H1 (cell line): ENCODE results near the gene EMD. TPM values are rescaled to one million over a fixed set of nuclear protein-coding genes. Genes with fewer than 3 reads are reported as not detected.

ENCODE experiments used
- CTCF ChIA-PET: fragments of 300-600 bp; sonication (Branson Sonifier 250); formaldehyde crosslinking; loops from one replicate; lab custom pipeline; 2021; ENCODE audit not compliant: partially characterized antibody; lab: Charles Lee
- POLR2A ChIA-PET: fragments of 300-600 bp; sonication (Branson Sonifier 250); formaldehyde crosslinking; loops from one replicate; lab custom pipeline; 2021; ENCODE audit warnings: inconsistent platforms; ENCODE audit not compliant: partially characterized antibody; lab: Charles Lee
- DNase-seq, 2 experiments: peaks; one replicate each; pipeline versions ENCODE4 v3.0.0 to v3.0.0-alpha.2; 2010 to 2022; ENCODE audit warnings: low spot score in 2 of 2, low read depth in 1 of 2, mixed read lengths in 1 of 2
- FAIRE-seq: peaks from 2 replicates; lab custom pipeline; 2011; peaks lifted over from hg19 to GRCh38; lab: Jason Lieb, UNC
- H2AFZ ChIP-seq: 2 replicates; pipeline ENCODE4 v1.8.1; 2012; ENCODE audit warnings: low read length, inconsistent platforms
- H2AK5ac ChIP-seq: 2 replicates; pipeline ENCODE4 v1.6.1; 2013; ENCODE audit warnings: low read depth, low read length
- H2BK120ac ChIP-seq: replicated peaks from 2 replicates; pipeline ENCODE3; 2013; ENCODE audit warnings: low read depth, low read length, inconsistent platforms
- H2BK12ac ChIP-seq: 2 replicates; pipeline ENCODE4 v1.6.1; 2013; ENCODE audit warnings: low read depth, low read length
- H2BK15ac ChIP-seq: 2 replicates; pipeline ENCODE4 v1.6.1; 2013; ENCODE audit warnings: low read length
- H2BK20ac ChIP-seq: 2 replicates; pipeline ENCODE4 v1.6.1; 2013; ENCODE audit warnings: low read length
- H2BK5ac ChIP-seq: 2 replicates; pipeline ENCODE4 v1.6.1; 2013; ENCODE audit warnings: low read depth, low read length
- H3K14ac ChIP-seq: 2 replicates; pipeline ENCODE4 v1.6.1; 2013; ENCODE audit warnings: inconsistent platforms; ENCODE audit not compliant: insufficient read length
- H3K18ac ChIP-seq: 2 replicates; pipeline ENCODE4 v1.6.1; 2013; ENCODE audit warnings: low read length; ENCODE audit errors: extremely low read depth
- H3K23ac ChIP-seq: 2 replicates; pipeline ENCODE4 v1.6.1; 2013; ENCODE audit warnings: inconsistent platforms; ENCODE audit not compliant: insufficient read length
- H3K23me2 ChIP-seq: 2 replicates; pipeline ENCODE4 v1.6.1; 2013; ENCODE audit warnings: low read depth, low read length
- H3K27ac ChIP-seq: 2 replicates; pipeline ENCODE4 v1.6.1; 2011; ENCODE audit warnings: low read depth, low read length, inconsistent platforms
- H3K27me3 ChIP-seq, 4 experiments: replicated peaks in 1 of 4; 1 replicate in 1 of 4; 2 replicates in 3 of 4; pipeline versions ENCODE4 v1.6.1 to v1.8.1; 2011 to 2013; ENCODE audit warnings: low read length in 3 of 4, mild to moderate bottlenecking in 3 of 4, inconsistent platforms in 2 of 4, mixed read lengths in 2 of 4, moderate library complexity in 1 of 4; ENCODE audit not compliant: control insufficient read depth in 3 of 4, insufficient read depth in 3 of 4; ENCODE audit errors: extremely low read depth in 1 of 4
- H3K36me3 ChIP-seq, 4 experiments: 2 replicates each; pipeline versions ENCODE4 v1.6.1 to v1.8.1; 2011 to 2013; ENCODE audit warnings: mild to moderate bottlenecking in 4 of 4, low read length in 3 of 4, moderate library complexity in 2 of 4, control low read depth in 1 of 4, inconsistent platforms in 1 of 4; ENCODE audit not compliant: insufficient read depth in 4 of 4, control insufficient read depth in 2 of 4
- H3K4ac ChIP-seq: replicated peaks from 2 replicates; pipeline ENCODE3; 2013; ENCODE audit warnings: low read length, low read depth, mixed read lengths, inconsistent platforms; ENCODE audit not compliant: insufficient read length
- H3K4me1 ChIP-seq, 4 experiments: replicated peaks in 1 of 4; 1 replicate in 1 of 4; 2 replicates in 3 of 4; pipeline versions ENCODE4 v1.6.1 to v1.8.1; 2011 to 2013; ENCODE audit warnings: low read length in 3 of 4, inconsistent platforms in 2 of 4, mixed read lengths in 1 of 4; ENCODE audit not compliant: insufficient read depth in 4 of 4, control insufficient read depth in 3 of 4
- H3K4me2 ChIP-seq, 2 experiments: 2 replicates each; pipeline versions ENCODE4 v1.6.1 to v1.8.1; 2011 to 2013; ENCODE audit warnings: low read depth in 2 of 2, low read length in 2 of 2, control low read depth in 1 of 2, inconsistent platforms in 1 of 2, mild to moderate bottlenecking in 1 of 2; ENCODE audit not compliant: insufficient read depth in 1 of 2
- H3K4me3 ChIP-seq, 4 experiments: fragments of 200-600, 300-600 bp in 1 of 4; sonication (generic), shearing (Covaris generic), sonication (Bioruptor Twin) in 1 of 4; 2 replicates each; pipeline versions ENCODE4 v1.5.1 to v1.8.1; 2011 to 2016; ENCODE audit warnings: low read length in 4 of 4, low read depth in 3 of 4, control low read depth in 2 of 4, inconsistent platforms in 2 of 4, mild to moderate bottlenecking in 2 of 4, mixed read lengths in 1 of 4, moderate library complexity in 1 of 4; ENCODE audit not compliant: insufficient read depth in 2 of 4; ENCODE audit errors: extremely low read depth in 1 of 4
- H3K56ac ChIP-seq: replicated peaks from 2 replicates; pipeline ENCODE3; 2013; ENCODE audit warnings: low read depth, mild to moderate bottlenecking, mixed read lengths, low read length, inconsistent platforms; ENCODE audit not compliant: insufficient read length
- H3K79me1 ChIP-seq: 2 replicates; pipeline ENCODE4 v1.6.1; 2013; ENCODE audit warnings: low read depth, low read length, control low read depth
- H3K79me2 ChIP-seq, 2 experiments: 2 replicates each; pipeline versions ENCODE4 v1.6.1 to v1.8.1; 2012 to 2013; ENCODE audit warnings: low read length in 2 of 2, mild to moderate bottlenecking in 2 of 2, inconsistent platforms in 1 of 2; ENCODE audit not compliant: insufficient read depth in 2 of 2, control insufficient read depth in 1 of 2
- H3K9ac ChIP-seq, 4 experiments: replicated peaks in 1 of 4; 1 replicate in 1 of 4; 2 replicates in 3 of 4; pipeline versions ENCODE4 v1.6.1 to v1.8.1; 2011 to 2013; ENCODE audit warnings: low read depth in 3 of 4, low read length in 3 of 4, control low read depth in 2 of 4, mild to moderate bottlenecking in 2 of 4, moderate library complexity in 2 of 4, inconsistent platforms in 1 of 4; ENCODE audit errors: extremely low read depth in 1 of 4
- H3K9me3 ChIP-seq, 2 experiments: 2 replicates each; pipeline versions ENCODE4 v1.6.1 to v1.8.1; 2012 to 2013; ENCODE audit warnings: mild to moderate bottlenecking in 2 of 2, moderate library complexity in 2 of 2, control low read depth in 1 of 2, inconsistent platforms in 1 of 2, low read depth in 1 of 2, low read length in 1 of 2, mixed read lengths in 1 of 2; ENCODE audit not compliant: insufficient read depth in 2 of 2
- H4K20me1 ChIP-seq, 2 experiments: replicated peaks in 1 of 2; 2 replicates each; pipeline versions ENCODE3 to v1.8.1; 2011 to 2013; ENCODE audit warnings: inconsistent platforms in 2 of 2, low read length in 2 of 2, mild to moderate bottlenecking in 1 of 2; ENCODE audit not compliant: insufficient read depth in 2 of 2, control insufficient read depth in 1 of 2
- H4K5ac ChIP-seq: 2 replicates; pipeline ENCODE4 v1.6.1; 2013; ENCODE audit warnings: low read length, low read depth, mixed read lengths, inconsistent platforms; ENCODE audit not compliant: insufficient read length
- H4K8ac ChIP-seq: 2 replicates; pipeline ENCODE4 v1.8.0; 2013; ENCODE audit warnings: mild to moderate bottlenecking, moderate library complexity, low read length, inconsistent platforms; ENCODE audit not compliant: insufficient read depth; ENCODE audit errors: extremely low read depth
- H4K91ac ChIP-seq: replicated peaks from 2 replicates; pipeline ENCODE3; 2013; ENCODE audit warnings: low read length, mixed read lengths, inconsistent platforms; ENCODE audit not compliant: insufficient read length
- GABPA ChIP-seq: IDR thresholded peaks from 2 replicates; pipeline ENCODE4 v1.6.1; 2011; ENCODE audit warnings: mild to moderate bottlenecking, low read length, moderate library complexity, borderline replicate concordance; ENCODE audit not compliant: insufficient read depth
- JUND ChIP-seq: IDR thresholded peaks from 2 replicates; pipeline ENCODE4 v1.6.1; 2011; ENCODE audit warnings: mild to moderate bottlenecking, improper control_type of control experiment, low read length
- WGBS, 2 experiments: shearing (Covaris generic) in 1 of 2; methylation state at CpG; one replicate each; pipeline versions ENCODE4 v1.1.6 to v1.1.7; 2013 to 2015; ENCODE audit warnings: low lambda C conversion rate in 2 of 2, mixed read lengths in 2 of 2, inconsistent platforms in 1 of 2, low coverage in 1 of 2, missing lambda C conversion rate in 1 of 2; ENCODE audit not compliant: insufficient replicate concordance in 2 of 2, insufficient coverage in 1 of 2, insufficient read length in 1 of 2; ENCODE audit errors: extremely low coverage in 1 of 2, missing lambda C conversion rate in 1 of 2; 5-methylcytosine and 5-hydroxymethylcytosine counted together
- polyA plus RNA-seq, 7 experiments: library from polyadenylated mRNA; depleted of rRNA in 3 of 7; stranded (reverse) in 5 of 7; unstranded in 2 of 7; fragments of >200 nt in 5 of 7; fragments of 200-250 nt in 2 of 7; gene quantifications; 1 replicate in 5 of 7; 2 replicates in 1 of 7; 4 replicates in 1 of 7; pipeline versions ENCODE4 v1.2.1 to v1.2.3, GENCODE V29; 2011 to 2013; ENCODE audit warnings: missing spikeins in 2 of 7, mixed read lengths in 2 of 7
- total RNA-seq: library from RNA; stranded (reverse); fragmentation: NEBNext Ultra II Directional; extraction: Animal tissue kit (Norgen Biotek cat#: 25700); gene quantifications from 2 replicates; pipeline ENCODE4 v1.2.1, GENCODE V29; 2021

Gene EMD
- total and polyA plus RNA-seq, 2 of the 8 experiments (the other 6 are each of a cell fraction or from before 2014, with no cell fraction given): 45.5 to 109 TPM

DNA sequence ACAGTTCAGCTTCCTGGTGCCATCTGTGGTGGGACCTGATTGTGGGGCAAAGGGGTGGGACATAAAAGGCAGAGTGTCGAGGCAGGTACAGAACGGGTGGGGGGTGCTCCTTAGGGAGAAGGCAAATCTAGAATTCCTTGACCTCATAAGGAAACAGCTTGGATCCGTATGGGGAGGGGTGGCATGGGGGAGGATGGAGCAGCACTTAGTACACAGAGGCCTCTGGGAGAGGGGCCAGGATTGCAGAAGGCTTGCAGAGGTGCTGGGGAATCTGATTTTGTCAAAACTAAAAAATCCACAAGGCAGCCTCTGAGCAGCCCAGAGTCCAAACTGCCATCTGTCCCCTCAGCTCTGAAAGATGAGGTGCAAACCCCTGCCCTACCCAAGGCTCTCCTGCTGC is 2.3 kb upstream of the EMD start:
- no peaks in the 10 kb centered on the region for H3K79me1 ChIP-seq
- no peak overlapping the region for H2BK15ac ChIP-seq
- H2BK20ac ChIP-seq: no peak overlapping the region
- CTCF ChIA-PET: interaction anchor here (2.4 kb wide), 1 partner anchor 150 kb away, joined by 7 read pairs; no protein-coding TSS in a partner anchor
- peaks cover 0 to 2% of the 10 kb centered on the region in 2 experiments for H4K20me1 ChIP-seq
- H3K4me3 ChIP-seq: no peak overlapping the region
- no peak overlapping the region for H4K8ac ChIP-seq
- H3K36me3 ChIP-seq: peaks cover 0 to 16% (median 0%) of the 10 kb centered on the region in 4 experiments; a peak in 1 of 8 replicates
- H2BK5ac ChIP-seq: no peak overlapping the region
- H3K4me1 ChIP-seq: peaks cover 0 to 26% (median 15%) of the 10 kb centered on the region in 4 experiments; a peak in 6 of 7 replicates
- no peak overlapping the region; a peak in 1 of 4 replicates for H3K4me2 ChIP-seq
- FAIRE-seq (no peak), DNase-seq (no peak)
- H3K23ac ChIP-seq: no peak overlapping the region
- no peak overlapping the region for H3K14ac ChIP-seq
- H3K18ac ChIP-seq: no peak overlapping the region
- peaks cover 0 to 3% (median 0%) of the 10 kb centered on the region in 4 experiments; a peak in 2 of 7 replicates for H3K27me3 ChIP-seq
- no peak overlapping the region for H2BK12ac ChIP-seq
- no peak overlapping the region for H2AFZ ChIP-seq
- POLR2A ChIA-PET: interaction anchor here (5.7 kb wide), 1 partner anchor 22 kb away, joined by 96 read pairs; the partner anchor contains the start of gene RPL10
- H2BK120ac ChIP-seq: no peak overlapping the region
- 60% methylated on average over 2 of the region's 3 CpGs; no CpG with 5 or more reads in 1 of the 2 experiments for WGBS, 2 experiments
- H4K91ac ChIP-seq: no peak overlapping the region
- no peak overlapping the region for H3K4ac ChIP-seq
- no peaks in the 10 kb centered on the region for H3K9me3 ChIP-seq
- no peak overlapping the region for H4K5ac ChIP-seq
- peaks cover 5% of the 10 kb centered on the region; the same call in 1 of the 2 replicates for H3K23me2 ChIP-seq
- no peak overlapping the region for H3K56ac ChIP-seq
- H3K79me2 ChIP-seq: peaks cover 0 to 13% of the 10 kb centered on the region in 2 experiments; a peak in 2 of 4 replicates
- H3K9ac ChIP-seq: no peak overlapping the region
- H2AK5ac ChIP-seq: no peak overlapping the region
- no peak for TF ChIP-seq JUND
- TF ChIP-seq GABPA: no peak
- H3K27ac ChIP-seq: no peak overlapping the region
